HG02852 (cell line): ENCODE data around the gene SLC6A13.
"Not testable (repeated sequence)": the region's sequence is repeated elsewhere in the genome, so short reads cannot be mapped to it uniquely, and the experiment has no call there.

ENCODE experiments used
- ATAC-seq: cut with Tn5 transposase; IDR thresholded peaks from one replicate; pipeline ENCODE4 v1.9.1; 2021; ENCODE audit warnings: mild to moderate bottlenecking, moderate library complexity; ENCODE audit not compliant: unreplicated experiment

Gene SLC6A13

GRCh38 chr12:265096-265495 lies 2.5 kb upstream of the SLC6A13 start:
- no peak for ATAC-seq

- no peak for ATAC-seq
Observed at GRCh38 chr12:264269-264668, 1.6 kb upstream of the SLC6A13 start.

- no peak for ATAC-seq
Observed at GRCh38 chr12:263574-263973, 938 bp upstream of the SLC6A13 start.

GRCh38 chr12:262113-262512 lies 523 bp downstream of the SLC6A13 start:
- ATAC-seq, result no peak

GRCh38 chr12:257521-258321 lies 4.9 kb downstream of the SLC6A13 start:
- ATAC-seq, result no peak

- no peak for ATAC-seq
Observed at GRCh38 chr12:256958-257357, 5.7 kb downstream of the SLC6A13 start.

- no peak for ATAC-seq
Observed at GRCh38 chr12:256225-256624, 6.4 kb downstream of the SLC6A13 start.

GRCh38 chr12:254912-255311 lies 7.7 kb downstream of the SLC6A13 start:
- no peak for ATAC-seq

GRCh38 chr12:254039-254438 lies 8.6 kb downstream of the SLC6A13 start:
- ATAC-seq, result no peak

GRCh38 chr12:253116-253831 lies 9.4 kb downstream of the SLC6A13 start:
- no peak for ATAC-seq

GRCh38 chr12:252636-253035 lies 10.0 kb downstream of the SLC6A13 start:
- ATAC-seq, result no peak

GRCh38 chr12:247271-247670 lies 15.4 kb downstream of the SLC6A13 start:
- ATAC-seq, result no peak

GRCh38 chr12:243381-243780 lies 19.3 kb downstream of the SLC6A13 start:
- ATAC-seq, result no peak

GRCh38 chr12:242496-242895 lies 20.1 kb downstream of the SLC6A13 start:
- ATAC-seq, result no peak

GRCh38 chr12:241266-241665 lies 21.4 kb downstream of the SLC6A13 start:
- no peak for ATAC-seq

GRCh38 chr12:240566-240965 lies 22.1 kb downstream of the SLC6A13 start:
- no peak for ATAC-seq

- no peak for ATAC-seq
Observed at GRCh38 chr12:238736-239398, 23.8 kb downstream of the SLC6A13 start.

- no peak for ATAC-seq
Observed at GRCh38 chr12:238116-238515, 24.5 kb downstream of the SLC6A13 start.

GRCh38 chr12:237026-237815 lies 25.4 kb downstream of the SLC6A13 start:
- ATAC-seq, result no peak

- no peak for ATAC-seq
Observed at GRCh38 chr12:236445-236844, 26.2 kb downstream of the SLC6A13 start.

GRCh38 chr12:235967-236366 lies 26.7 kb downstream of the SLC6A13 start:
- ATAC-seq, result not testable (repeated sequence)
